Measurements from ENCODE around the gene CACNG3.

GRCh38 chr16:24352746-24353145, 96.6 kb downstream of the CACNG3 start:
- no peak for TF ChIP-seq GATA2 (IDR thresholded peaks at IDR 0.05; ENCODE audit: low read depth, low read length)
- TF ChIP-seq GATA3 (IDR thresholded peaks at IDR 0.05; ENCODE audit: low read depth, low read length), result no peak

Data from SH-SY5Y (cell line).